Keratinocyte (primary cell): ENCODE results near the gene MLLT11.

ENCODE experiments used
- CTCF ChIP-seq, 3 experiments: IDR thresholded peaks in 1 of 3; conservative IDR thresholded peaks in 1 of 3; optimal IDR thresholded peaks in 1 of 3; 2 replicates in 2 of 3; 3 replicates in 1 of 3; pipeline versions ENCODE3 to v1.5.1; 2011; ENCODE audit warnings: low read length in 3 of 3, mild to moderate bottlenecking in 3 of 3, moderate library complexity in 2 of 3, control low read depth in 1 of 3, inconsistent platforms in 1 of 3; ENCODE audit not compliant: insufficient read depth in 2 of 3; ENCODE audit errors: extremely low read depth in 1 of 3
- EZH2 ChIP-seq: IDR thresholded peaks from one replicate; pipeline ENCODE4 v1.6.1; 2012; ENCODE audit warnings: inconsistent platforms, mild to moderate bottlenecking, low read length, moderate library complexity

GRCh38 chr1:151098126-151098525 is 37.9 kb downstream of the MLLT11 start:
- no peak for TF ChIP-seq EZH2
- TF ChIP-seq CTCF (optimal IDR thresholded peaks at IDR 0.05 in 1 of 3, IDR thresholded peaks at IDR 0.05 in 1 of 3, conservative IDR thresholded peaks at IDR 0.05 in 1 of 3; ENCODE audit: extremely low read depth in 1 of 3, insufficient read depth in 2 of 3, low read length in 3 of 3), result no peak
